Heart left ventricle (tissue), 16 donors: Measurements from ENCODE around the gene ALPK3. TPM values are rescaled to one million over a fixed set of nuclear protein-coding genes. Genes with fewer than 3 reads are reported as not detected.

ENCODE experiments used
- ATAC-seq, 4 donors: fragments of 200-7000 bp; cut with Tn5 transposase; one replicate each; pipeline ENCODE4 v1.9.1; 2020 to 2022; ENCODE audit warnings: moderate library complexity in 4 of 4, mild to moderate bottlenecking in 3 of 4, moderate number of reproducible peaks in 1 of 4
- DNase-seq, 5 donors: peaks; one replicate each; pipeline ENCODE4 v3.0.0-alpha.2; 2020
- H3K27ac ChIP-seq, 12 donors: fragments of 200-600 bp; sonication (generic) in 4 of 12; one replicate each; pipeline versions ENCODE4 v1.5.0 to v1.8.0; 2016 to 2022; ENCODE audit warnings: mild to moderate bottlenecking in 2 of 12
- H3K27me3 ChIP-seq, 9 donors: fragments of 200-600 bp; sonication (generic) in 2 of 9; one replicate each; pipeline versions ENCODE4 v1.5.1 to v1.8.0; 2016 to 2022; ENCODE audit warnings: mild to moderate bottlenecking in 3 of 9
- H3K36me3 ChIP-seq, 9 donors: fragments of 200-600 bp; sonication (generic) in 2 of 9; one replicate each; pipeline versions ENCODE4 v1.5.0 to v1.8.0; 2018 to 2022; ENCODE audit warnings: mild to moderate bottlenecking in 2 of 9
- H3K4me1 ChIP-seq, 12 donors: fragments of 200-600 bp; sonication (generic) in 4 of 12; one replicate each; pipeline versions ENCODE4 v1.5.0 to v1.8.0; 2016 to 2022; ENCODE audit warnings: mild to moderate bottlenecking in 3 of 12
- H3K4me3 ChIP-seq, 12 donors: fragments of 200-600 bp; sonication (generic) in 4 of 12; one replicate each; pipeline versions ENCODE4 v1.5.0 to v1.8.0; 2017 to 2022; ENCODE audit warnings: mild to moderate bottlenecking in 9 of 12, moderate library complexity in 4 of 12
- H3K9me3 ChIP-seq, 12 donors: fragments of 200-600 bp; sonication (generic) in 4 of 12; one replicate each; pipeline versions ENCODE4 v1.5.0 to v1.8.0; 2016 to 2022; ENCODE audit warnings: mild to moderate bottlenecking in 1 of 12
- CTCF ChIP-seq, 12 donors: fragments of 200-600 bp; sonication (generic) in 4 of 12; IDR thresholded peaks; one replicate each; pipeline versions ENCODE4 v1.5.0 to v1.8.0; 2018 to 2022; ENCODE audit warnings: antibody characterized with exemption in 12 of 12, mild to moderate bottlenecking in 5 of 12
- POLR2A ChIP-seq, 2 donors: fragments of 450-650 bp; IDR thresholded peaks; one replicate each; pipeline ENCODE4 v1.6.1; 2017; ENCODE audit warnings: antibody characterized with exemption in 2 of 2, mild to moderate bottlenecking in 2 of 2, moderate library complexity in 2 of 2
- WGBS, 4 donors: extraction: QIAGEN DNeasy Blood & Tissue Kit in 2 of 4; methylation state at CpG; one replicate each; pipeline versions ENCODE4 v1.1.5 to v1.1.7; 2013 to 2018; 5-methylcytosine and 5-hydroxymethylcytosine counted together
- intact Hi-C, 10 donors: fragments of 100-400 bp; cut with DNase I; formaldehyde crosslinking; loops; one replicate each; pipeline versions ENCODE4 v1.11.1 to v1.14.2; 2022
- polyA plus RNA-seq, 2 donors: library from polyadenylated mRNA; stranded (reverse); fragments of 200-250 nt; gene quantifications; one replicate each; pipeline ENCODE4 v1.2.3, GENCODE V29; 2013
- total RNA-seq, 9 donors: library from RNA; depleted of rRNA in 2 of 9; stranded (reverse); fragments of >200 nt in 2 of 9; fragmentation: NEBNext Ultra II Directional in 3 of 9; extraction: Animal tissue kit (Norgen Biotek cat#: 25700) in 3 of 9; gene quantifications; one replicate each; pipeline versions ENCODE4 v1.1.0 to v1.2.4, GENCODE V29; 2016 to 2023
- donor health status: ischemic (EF 13 %, LVEDD 7.1; RV severe dilation, severe dysfunction).
- donor health status: healthy with polysubstance abuse.
- donor health status: DM: no; HTN: yes; CAD: no.
- donor health status: DM: no; HTN: no; CAD: no.
- donor health status: ischemic (EF 25% LVEDD 6.9; RV normal size, moderate dysfunction).
- donor health status: ischemic (EF 25% LVEDD 5.7; RV mildly dilated, moderate dysfunction).
- donor health status: healthy.
- donor health status: DM: yes; HTN: yes; CAD: no.
- donor health status: ischemic (EF 35%, LVEDD 5.7; RV mildly dilated, moderate dysfunction).
- donor health status: nonischemic (EF 11% LVEDD 7.7; RV severe dilation, severe dysfunction).
- donor health status: DM: yes; HTN: yes; CAD: no.
- donor health status: PGD.
- donor health status: ischemic (EF 29% LVEDD 5.4; RV normal size, mild dysfunction).
- donor health status: nonischemic (EF 23%, LVEDD 6.1; RV moderate dilation, normal function).

ALPK3 gene
- total and polyA plus RNA-seq, 11 donors, result 82.2 to 258 (median 144) TPM

- TF ChIP-seq POLR2A (IDR thresholded peaks at IDR 0.05) (no peak), CTCF (IDR thresholded peaks at IDR 0.05) (no peak)
- DNase-seq (no peak), ATAC-seq (no peak)
- H3K27me3 ChIP-seq, result no peaks in the 10 kb centered on the region
- intact Hi-C loops, result loop anchor here in 6 of 10 donors (5.0 to 10.0 kb wide), 4 partner anchors 49 to 239 kb away; partner anchors contain the start of genes NMB (in 4 of the 6) and WDR73 (in 2 of the 6)
- 57 to 75% (median 64%) methylated on average over 3 of the region's 3 CpGs for WGBS, 4 donors
- no peak overlapping the region for H3K4me3 ChIP-seq
- H3K27ac ChIP-seq, result peak overlapping the region; percentile 29 to 99 (median 96)
- peaks cover 0 to 33% (median 3%) of the 10 kb centered on the region in 9 donors for H3K36me3 ChIP-seq
- H3K9me3 ChIP-seq, result no peaks in the 10 kb centered on the region
- H3K4me1 ChIP-seq, result peaks cover 13 to 100% (median 93%) of the 10 kb centered on the region in 12 donors
These were observed 6.2 kb downstream of the ALPK3 start for GRCh38 chr15:84823282-84823878.

DNA sequence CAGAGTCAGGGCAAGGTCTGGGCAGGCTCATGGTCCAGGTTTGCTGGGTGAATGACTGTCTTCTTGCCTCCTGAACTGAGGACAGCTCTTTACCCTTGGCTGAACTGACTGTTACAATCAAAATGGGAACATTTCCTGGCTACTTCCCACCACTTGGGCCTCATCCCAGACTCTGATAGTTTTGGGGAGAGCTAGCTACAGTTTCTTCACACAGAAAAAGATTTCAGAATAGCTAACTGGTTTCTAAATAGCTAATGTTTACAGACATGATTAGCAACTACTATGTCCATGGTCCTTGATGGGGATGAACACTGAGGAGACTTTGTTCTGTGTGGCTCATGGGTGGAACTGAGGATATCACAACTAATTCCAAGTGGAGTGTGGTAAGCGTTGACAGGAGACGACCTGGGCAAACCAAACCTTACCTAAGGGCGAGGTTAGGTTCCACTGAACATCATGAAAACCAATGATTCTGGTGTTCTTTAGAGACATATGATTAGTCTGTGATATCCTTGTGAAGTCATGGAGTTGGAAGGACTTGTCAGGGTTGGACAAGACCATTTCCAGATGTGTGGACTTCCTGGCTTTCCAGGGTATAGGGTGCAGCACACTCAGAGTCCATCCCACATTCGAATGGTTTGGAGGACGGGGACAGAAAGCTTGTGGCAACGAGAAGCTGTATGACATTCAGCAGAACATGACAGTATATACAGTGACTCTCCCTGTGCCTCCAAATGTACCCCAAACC is 7.3 kb downstream of the ALPK3 start:
- peak overlapping the region in 11 of 12 donors; percentile 47 to 99 (median 96) for H3K27ac ChIP-seq
- ATAC-seq (peak; percentile 33 to 55 (median 50)), DNase-seq (peak in 3 of 5 donors; percentile 60 to 70 (median 65))
- 40 to 59% (median 54%) methylated on average over 6 of the region's 6 CpGs for WGBS, 4 donors
- H3K4me1 ChIP-seq, result peaks cover 13 to 100% (median 93%) of the 10 kb centered on the region in 12 donors
- no peaks in the 10 kb centered on the region for H3K27me3 ChIP-seq
- H3K9me3 ChIP-seq, result no peaks in the 10 kb centered on the region
- H3K4me3 ChIP-seq, result no peak overlapping the region
- H3K36me3 ChIP-seq, result peaks cover 0 to 40% (median 3%) of the 10 kb centered on the region in 9 donors
- TF ChIP-seq CTCF (IDR thresholded peaks at IDR 0.05), result no peak
- no peak for TF ChIP-seq POLR2A (IDR thresholded peaks at IDR 0.05)
- intact Hi-C loops, result loop anchor here in 6 of 10 donors (5.0 to 10.0 kb wide), 5 partner anchors 48 to 240 kb away; partner anchors contain the start of genes NMB (in 4 of the 6) and WDR73 (in 2 of the 6)

DNA sequence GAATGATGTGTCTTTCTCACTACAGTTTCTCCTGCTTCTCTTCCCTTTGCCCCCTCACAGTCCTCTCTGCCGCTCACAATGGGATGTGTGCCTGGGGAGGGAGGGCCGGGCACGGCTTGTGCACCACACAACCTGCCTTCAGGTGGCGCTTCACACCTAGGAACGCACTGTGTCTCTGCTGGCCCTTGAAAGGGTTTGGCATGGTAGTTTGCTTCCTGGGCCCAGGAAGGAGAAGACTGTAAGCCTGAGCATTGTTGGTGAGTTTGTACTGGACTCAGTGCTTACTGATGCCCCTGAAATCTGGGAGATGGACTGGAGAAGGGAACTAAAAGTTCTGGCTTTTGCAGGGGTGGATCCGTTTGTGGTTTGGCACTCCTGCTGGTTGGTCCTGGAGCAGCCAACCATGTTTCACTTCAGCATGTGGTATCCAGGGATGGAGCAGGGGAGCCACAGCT is 9.2 kb downstream of the ALPK3 start:
- Histone ChIP-seq H3K27ac (peak overlapping the region in 11 of 12 donors; percentile 54 to 99 (median 96)), H3K4me1 (peaks cover 10 to 100% (median 94%) of the 10 kb centered on the region in 12 donors), H3K9me3 (no peaks in the 10 kb centered on the region), H3K4me3 (no peak overlapping the region), H3K36me3 (peaks cover 0 to 52% (median 3%) of the 10 kb centered on the region in 9 donors), H3K27me3 (no peaks in the 10 kb centered on the region)
- intact Hi-C loops, result loop anchor here in 4 of 10 donors (5.0 to 10.0 kb wide), 3 partner anchors 96 to 242 kb away; partner anchors contain the start of genes NMB (in 2 of the 4) and WDR73 (in 2 of the 4)
- DNase-seq (peak in 3 of 5 donors; percentile 38 to 47 (median 46)), ATAC-seq (peak; percentile 16 to 37 (median 24))
- 39 to 75% (median 65%) methylated on average over 6 of the region's 6 CpGs for WGBS, 4 donors
- peak in 10 of 12 donors; percentile 8 to 43 (median 30) for TF ChIP-seq CTCF (IDR thresholded peaks at IDR 0.05)
- TF ChIP-seq POLR2A (IDR thresholded peaks at IDR 0.05), result no peak
